GM19035 (cell line): Measurements from ENCODE around the gene SLC25A26.
"Not testable (repeated sequence)": the region's sequence is repeated elsewhere in the genome, so short reads cannot be mapped to it uniquely, and the experiment has no call there.

Experiments used
- ATAC-seq: cut with Tn5 transposase; IDR thresholded peaks from one replicate; pipeline ENCODE4 v1.9.1; 2021; ENCODE audit not compliant: unreplicated experiment

Gene SLC25A26

GRCh38 chr3:66226093-66226492 lies 5.3 kb downstream of the SLC25A26 start:
- not testable (repeated sequence) for ATAC-seq

DNA sequence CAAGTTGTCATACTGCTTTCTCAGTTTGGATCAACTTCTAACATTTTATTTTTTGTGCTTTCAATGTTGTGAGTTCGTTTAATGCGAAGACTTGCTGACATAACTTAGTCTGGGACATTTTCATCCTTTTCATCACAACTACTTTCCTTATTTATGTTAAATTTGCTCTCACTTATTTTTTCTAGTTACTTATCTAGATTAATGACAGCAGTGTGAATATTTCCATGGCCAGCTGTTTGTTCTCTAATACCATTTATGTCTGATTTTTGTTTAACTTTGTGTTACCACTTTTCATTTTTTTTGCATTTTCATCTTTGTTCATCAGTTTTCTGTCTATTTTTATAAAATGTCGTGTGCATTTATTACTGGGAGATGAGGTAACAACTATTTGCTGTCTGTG lies 6.2 kb downstream of the SLC25A26 start:
- no peak for ATAC-seq

DNA sequence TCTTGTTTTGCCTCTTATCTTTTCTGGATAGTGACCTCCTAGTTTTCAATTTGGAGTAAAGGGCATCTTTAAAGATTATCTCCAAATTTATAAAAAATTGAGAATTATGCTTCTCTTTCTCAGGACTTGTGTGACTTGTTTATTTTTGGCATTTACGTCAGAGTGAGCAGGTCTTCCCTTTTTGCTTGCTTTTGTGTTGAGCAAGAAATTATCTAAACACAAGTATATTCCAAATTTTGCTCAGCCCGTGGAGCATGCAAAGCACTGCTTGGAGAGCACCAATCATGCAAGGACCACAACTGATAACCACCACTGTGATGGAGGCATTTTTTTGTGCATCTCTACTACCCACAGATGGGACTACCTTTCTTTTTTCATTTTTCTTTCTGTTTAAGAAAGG lies 7.1 kb downstream of the SLC25A26 start:
- ATAC-seq = no peak

- ATAC-seq = no peak
Measured at GRCh38 chr3:66228707-66229106, 7.9 kb downstream of the SLC25A26 start.

GRCh38 chr3:66229931-66230330 lies 9.1 kb downstream of the SLC25A26 start:
- no peak for ATAC-seq

DNA sequence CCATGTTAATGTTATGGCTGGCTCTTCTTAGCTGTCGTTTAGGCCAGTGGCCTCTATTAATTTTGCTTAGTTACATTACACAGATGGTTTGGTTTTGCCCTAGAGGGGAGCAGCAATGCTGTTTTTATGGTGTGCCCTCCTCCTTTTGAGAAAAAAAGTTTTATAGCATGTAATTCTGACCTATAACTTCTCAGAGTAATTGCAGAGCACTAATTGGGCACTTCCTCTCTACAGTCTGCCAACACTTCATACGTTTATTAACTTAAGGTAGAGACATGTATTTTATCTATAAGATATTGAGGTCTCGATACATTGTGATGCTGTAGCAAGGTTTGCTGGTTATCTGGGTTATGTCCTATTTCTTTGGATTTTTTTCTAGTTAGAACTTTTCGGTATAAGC lies 12.2 kb downstream of the SLC25A26 start:
- ATAC-seq = no peak

- ATAC-seq = no peak
Measured at GRCh38 chr3:66236281-66236680, 15.5 kb downstream of the SLC25A26 start.

DNA sequence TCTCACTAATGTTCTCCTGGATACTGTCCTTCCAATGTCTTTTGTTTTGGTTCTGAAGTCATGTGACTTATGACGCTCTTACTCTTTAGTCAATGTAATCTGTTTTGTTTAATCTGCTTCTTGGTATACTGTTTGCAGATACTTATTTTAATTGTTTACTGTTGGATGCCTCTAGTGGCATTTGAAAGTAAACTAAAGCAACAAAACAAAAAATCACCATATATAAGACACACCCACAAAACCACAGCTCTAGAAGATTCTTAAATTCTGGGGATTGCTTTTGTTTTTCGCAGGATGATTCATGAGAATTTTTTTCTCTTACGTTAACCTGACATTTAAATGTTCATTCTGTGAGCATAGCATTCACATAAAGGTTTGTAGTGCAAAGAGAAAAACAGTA lies 16.8 kb downstream of the SLC25A26 start:
- ATAC-seq = no peak

GRCh38 chr3:66239513-66240123 lies 18.8 kb downstream of the SLC25A26 start:
- no peak for ATAC-seq

DNA sequence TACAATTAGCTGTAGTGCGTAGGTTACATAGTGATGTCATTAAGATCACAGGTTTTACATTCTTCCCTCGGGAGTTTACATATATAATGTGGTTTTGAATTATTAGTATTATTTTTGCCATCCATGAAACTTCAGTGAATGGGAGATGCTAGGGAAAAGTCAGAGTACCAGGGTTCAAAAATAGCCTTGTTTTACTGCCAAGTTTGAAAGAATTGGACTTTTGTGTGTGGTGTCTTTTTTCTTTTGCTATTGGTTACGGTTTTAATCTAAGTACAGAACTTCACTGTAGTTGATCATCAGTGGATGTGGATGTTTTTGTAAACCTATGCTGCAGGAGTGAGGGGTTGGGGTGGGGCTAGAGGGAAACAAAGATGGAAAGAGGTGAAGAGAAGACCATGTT lies 20.7 kb downstream of the SLC25A26 start:
- no peak for ATAC-seq

- ATAC-seq = no peak
Measured at GRCh38 chr3:66242788-66243464, 22.1 kb downstream of the SLC25A26 start.

DNA sequence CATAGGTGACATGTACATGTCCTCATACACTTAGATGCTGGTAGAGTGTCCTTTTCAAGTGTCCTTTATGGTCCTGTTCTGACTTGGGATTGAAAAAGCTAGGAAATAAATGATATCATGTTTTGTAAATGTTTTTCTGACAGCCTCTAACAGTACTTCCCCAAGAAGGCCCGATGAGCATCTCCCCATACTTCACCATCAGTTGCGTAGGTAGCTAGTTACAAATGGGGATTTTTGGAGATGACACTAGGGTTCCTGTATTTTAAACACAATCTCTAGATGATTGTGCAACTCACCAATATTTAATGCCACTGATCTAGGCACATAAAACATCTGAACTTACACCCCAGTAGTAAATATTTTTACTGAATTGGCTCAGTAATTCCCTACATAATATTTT lies 27.8 kb downstream of the SLC25A26 start:
- no peak for ATAC-seq

GRCh38 chr3:66253790-66254620 lies 33.2 kb downstream of the SLC25A26 start:
- no peak for ATAC-seq

DNA sequence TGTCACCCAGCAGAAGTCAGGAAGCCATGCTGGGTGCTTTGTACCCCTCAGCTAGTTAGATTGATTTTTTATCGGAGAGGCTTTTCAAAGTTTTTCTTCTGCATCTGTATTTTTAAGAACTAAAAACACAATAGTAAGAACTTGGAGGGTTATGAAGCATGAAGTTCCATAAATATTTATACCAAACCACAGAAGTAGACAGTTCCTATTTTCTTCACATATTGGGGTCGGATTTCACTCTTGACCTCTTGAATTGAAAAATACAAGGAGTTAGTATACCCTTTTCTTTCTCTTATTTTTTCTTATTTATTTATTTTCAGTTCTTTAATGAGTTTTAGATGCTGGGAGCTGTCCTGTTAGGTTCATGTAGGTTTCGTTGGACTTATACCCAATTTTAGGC lies 35.1 kb downstream of the SLC25A26 start:
- ATAC-seq = no peak

DNA sequence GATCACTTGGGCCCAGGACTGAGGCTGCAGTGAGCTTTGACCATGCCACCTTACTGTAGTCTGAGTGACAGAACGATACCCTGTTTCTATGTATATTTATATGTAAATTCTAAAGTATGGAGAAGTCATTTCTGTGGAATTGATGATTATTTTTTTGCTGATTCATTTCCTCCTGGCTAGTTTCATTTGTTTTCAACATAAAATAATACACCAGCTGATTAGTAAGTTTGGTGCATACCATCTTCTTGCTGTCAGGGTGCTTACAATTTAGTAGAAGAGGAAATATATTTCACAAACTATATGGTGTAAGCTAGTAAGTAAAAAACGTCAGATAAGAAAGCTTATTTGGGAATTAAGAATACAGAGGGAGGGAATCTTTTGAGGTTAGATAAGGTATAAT lies 36.0 kb downstream of the SLC25A26 start:
- ATAC-seq = no peak

GRCh38 chr3:66259566-66260255 lies 38.9 kb downstream of the SLC25A26 start:
- ATAC-seq = no peak

DNA sequence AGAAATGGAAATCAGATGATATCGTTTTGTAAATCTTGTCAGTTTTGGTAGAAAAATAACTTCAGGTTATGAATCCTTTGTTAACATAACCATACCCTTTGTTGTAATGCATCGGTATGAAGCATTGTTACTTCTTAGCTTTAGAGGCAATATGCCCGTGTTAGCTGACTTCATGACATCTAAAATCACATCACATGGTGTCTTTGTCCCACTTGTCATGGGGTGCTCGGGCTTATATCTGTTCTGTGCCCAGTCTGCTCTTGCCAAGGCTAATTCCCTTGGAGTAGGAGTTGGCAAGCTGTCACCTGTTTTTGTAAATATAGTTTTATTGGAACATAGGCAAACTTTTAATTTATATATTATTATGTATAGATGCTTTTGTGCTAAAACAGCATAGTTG lies 39.6 kb downstream of the SLC25A26 start:
- ATAC-seq = no peak

DNA sequence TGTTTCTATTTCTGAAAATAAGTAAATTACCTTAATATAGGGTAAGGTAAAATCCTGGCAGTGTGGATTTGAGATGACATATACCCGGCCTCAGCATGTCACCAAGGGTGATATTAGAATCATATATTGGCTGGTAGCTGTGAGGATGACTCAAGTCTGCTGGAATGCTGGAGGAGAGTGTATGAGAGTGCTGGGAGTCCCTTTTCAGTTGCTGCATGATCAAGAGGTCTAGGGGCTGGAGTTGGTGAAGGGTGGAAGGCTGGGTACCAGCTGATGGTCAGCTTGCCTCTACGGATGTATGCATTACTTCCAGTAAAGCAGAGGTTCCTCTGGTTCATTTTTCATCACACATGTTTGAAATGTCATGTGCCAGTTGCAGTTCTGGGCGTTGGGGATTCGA lies 40.6 kb downstream of the SLC25A26 start:
- no peak for ATAC-seq

DNA sequence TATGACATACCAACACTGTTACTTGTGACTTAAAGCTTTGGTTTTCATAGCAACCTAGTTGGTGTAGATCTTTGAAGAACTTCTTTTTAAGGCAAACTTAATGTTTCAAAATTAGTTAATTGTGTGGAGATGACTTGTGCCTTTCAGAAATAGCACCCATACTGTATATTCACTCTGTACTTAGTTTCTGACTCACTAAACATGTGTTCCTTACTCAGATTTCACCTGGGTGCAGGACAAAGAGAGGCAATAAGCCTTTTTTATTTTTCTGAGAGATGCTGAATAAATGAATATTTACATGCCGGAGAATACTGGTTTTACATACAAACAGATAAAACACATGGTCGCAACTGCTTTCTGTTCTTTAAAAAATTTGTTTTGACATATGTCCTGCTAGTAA lies 44.8 kb downstream of the SLC25A26 start:
- ATAC-seq = no peak

DNA sequence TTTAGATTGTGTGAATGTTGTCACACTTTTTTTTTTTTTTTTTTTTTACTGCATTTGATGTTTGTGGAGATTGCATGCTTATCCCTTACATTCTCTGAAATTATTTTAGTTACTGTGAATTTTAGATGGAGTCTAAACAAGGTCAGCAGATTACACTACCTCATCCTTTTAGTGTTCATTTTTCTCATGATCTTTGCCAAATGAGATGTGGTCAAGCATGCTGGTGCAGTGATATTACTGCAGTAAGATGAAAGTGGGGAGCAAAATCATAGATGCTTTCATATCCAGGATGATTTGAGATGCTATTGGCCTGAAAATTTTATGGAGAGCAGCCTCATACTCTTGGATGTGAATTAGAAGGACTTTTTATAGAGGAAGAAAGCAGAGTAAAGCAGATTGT lies 45.8 kb downstream of the SLC25A26 start:
- ATAC-seq = no peak

DNA sequence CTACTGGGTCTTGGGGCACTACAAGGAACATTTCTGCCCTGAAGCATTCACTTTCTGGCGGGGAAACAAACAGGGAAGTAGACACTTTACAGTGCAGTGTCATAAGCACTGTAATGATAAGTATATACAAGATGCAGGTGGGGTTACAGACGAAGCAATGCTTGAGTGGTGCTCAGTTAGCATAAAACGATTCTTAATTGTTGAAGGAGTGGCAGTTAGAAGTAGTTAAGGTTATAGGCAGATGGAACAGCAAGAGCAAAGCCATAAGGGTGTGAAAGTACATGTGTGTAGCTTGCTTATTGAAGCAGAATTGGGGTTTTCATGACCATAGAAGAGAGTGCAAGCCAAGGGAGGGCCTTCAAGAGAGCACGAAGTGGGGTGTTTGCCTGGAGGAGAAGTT lies 46.2 kb downstream of the SLC25A26 start:
- ATAC-seq = no peak

DNA sequence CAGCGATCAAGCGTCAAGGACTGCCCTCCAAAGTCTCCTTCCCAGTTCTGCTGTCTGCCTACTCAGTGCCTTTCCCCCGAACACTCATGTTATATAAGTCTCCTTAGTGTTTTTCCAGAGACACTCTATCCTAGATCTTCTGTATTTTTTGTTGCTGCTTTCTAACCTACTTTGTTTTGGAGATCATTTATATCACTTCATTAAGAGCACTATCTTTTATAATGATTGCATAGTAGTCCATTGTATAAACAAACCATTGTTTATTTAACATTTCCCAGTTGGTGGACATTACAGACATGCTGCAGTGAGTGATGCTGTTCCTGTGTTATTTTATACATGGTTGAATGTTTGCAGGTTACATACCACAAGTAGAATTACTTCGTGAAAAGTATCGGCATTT lies 47.1 kb downstream of the SLC25A26 start:
- ATAC-seq = no peak
